ENCODE measurements around the gene TRIM69.

The TRIM69 gene

GRCh38 chr15:44729408-44730127 is 6.8 kb upstream of the TRIM69 start:
- peak overlapping the region; percentile 96 for H3K27ac ChIP-seq (ENCODE audit: low read depth, low read length)
- no peak for TF ChIP-seq CTCF (IDR thresholded peaks at IDR 0.05; ENCODE audit: insufficient read depth, low read length, poor library complexity, severe bottlenecking)
- no peak for TF ChIP-seq EZH2phosphoT487 (conservative IDR thresholded peaks at IDR 0.05; ENCODE audit: low read length)
- no peaks in the 10 kb centered on the region for H3K36me3 ChIP-seq (ENCODE audit: low read length)
- peak overlapping the region; percentile 92 for H3K4me2 ChIP-seq (ENCODE audit: low read depth, low read length, poor library complexity, severe bottlenecking)
- no peaks in the 10 kb centered on the region for H3K9me2 ChIP-seq (replicated peaks; ENCODE audit: insufficient read depth, low read length)
- peaks cover 41% of the 10 kb centered on the region for H3F3A ChIP-seq (ENCODE audit: insufficient read depth)
- peak overlapping the region; percentile 85 for H2AFZ ChIP-seq (ENCODE audit: low read depth, low read length, severe bottlenecking)
- peak overlapping the region; percentile 87 for H3K4me3 ChIP-seq (ENCODE audit: insufficient read depth, low read length, poor library complexity, severe bottlenecking)
- H3K79me2 ChIP-seq (ENCODE audit: insufficient read depth, low read length): peaks cover 11% of the 10 kb centered on the region; the same call in 1 of the 2 replicates
- H3K9me3 ChIP-seq (ENCODE audit: insufficient read depth, low read length): no peaks in the 10 kb centered on the region
- H3K27me3 ChIP-seq (ENCODE audit: low read length): no peaks in the 10 kb centered on the region
- H3K9ac ChIP-seq (ENCODE audit: low read length): peak overlapping the region; percentile 92
- no peaks in the 10 kb centered on the region for H4K20me1 ChIP-seq (ENCODE audit: low read depth, low read length)

GRCh38 chr15:44734839-44735481 is 1.4 kb upstream of the TRIM69 start:
- Histone ChIP-seq H3K4me3 (ENCODE audit: insufficient read depth, low read length, poor library complexity, severe bottlenecking) (no peak overlapping the region), H3K27ac (ENCODE audit: low read depth, low read length) (no peak overlapping the region), H3K36me3 (ENCODE audit: low read length) (no peaks in the 10 kb centered on the region), H3K9ac (ENCODE audit: low read length) (no peak overlapping the region), H2AFZ (ENCODE audit: low read depth, low read length, severe bottlenecking) (no peak overlapping the region), H3K27me3 (ENCODE audit: low read length) (no peaks in the 10 kb centered on the region), H3K9me3 (ENCODE audit: insufficient read depth, low read length) (no peaks in the 10 kb centered on the region), H3K79me2 (ENCODE audit: insufficient read depth, low read length) (peaks cover 8% of the 10 kb centered on the region; the same call in 1 of the 2 replicates), H3F3A (ENCODE audit: insufficient read depth) (peaks cover 11% of the 10 kb centered on the region; the same call in 1 of the 2 replicates), H3K9me2 (replicated peaks; ENCODE audit: insufficient read depth, low read length) (no peaks in the 10 kb centered on the region), H4K20me1 (ENCODE audit: low read depth, low read length) (no peaks in the 10 kb centered on the region), H3K4me2 (ENCODE audit: low read depth, low read length, poor library complexity, severe bottlenecking) (no peak overlapping the region)
- no peak for TF ChIP-seq CTCF (IDR thresholded peaks at IDR 0.05; ENCODE audit: insufficient read depth, low read length, poor library complexity, severe bottlenecking)
- TF ChIP-seq EZH2phosphoT487 (conservative IDR thresholded peaks at IDR 0.05; ENCODE audit: low read length): no peak

- Histone ChIP-seq H2AFZ (ENCODE audit: low read depth, low read length, severe bottlenecking) (no peak overlapping the region), H4K20me1 (ENCODE audit: low read depth, low read length) (no peaks in the 10 kb centered on the region), H3K4me2 (ENCODE audit: low read depth, low read length, poor library complexity, severe bottlenecking) (no peak overlapping the region), H3K36me3 (ENCODE audit: low read length) (no peaks in the 10 kb centered on the region), H3K9me3 (ENCODE audit: insufficient read depth, low read length) (no peaks in the 10 kb centered on the region), H3K9me2 (replicated peaks; ENCODE audit: insufficient read depth, low read length) (no peaks in the 10 kb centered on the region), H3K27me3 (ENCODE audit: low read length) (no peaks in the 10 kb centered on the region), H3K27ac (ENCODE audit: low read depth, low read length) (no peak overlapping the region), H3K4me3 (ENCODE audit: insufficient read depth, low read length, poor library complexity, severe bottlenecking) (no peak overlapping the region), H3K79me2 (ENCODE audit: insufficient read depth, low read length) (0 out of 2 replicates have a peak, but pooled peaks cover under 1% of the 10 kb centered on the region), H3K9ac (ENCODE audit: low read length) (no peak overlapping the region), H3F3A (ENCODE audit: insufficient read depth) (peaks cover 7% of the 10 kb centered on the region; the same call in 1 of the 2 replicates)
- no peak for TF ChIP-seq EZH2phosphoT487 (conservative IDR thresholded peaks at IDR 0.05; ENCODE audit: low read length)
- no peak for TF ChIP-seq CTCF (IDR thresholded peaks at IDR 0.05; ENCODE audit: insufficient read depth, low read length, poor library complexity, severe bottlenecking)
Observed at GRCh38 chr15:44735482-44736180, 697 bp upstream of the TRIM69 start.
